Measurements from ENCODE around the gene BACH1. TPM values are rescaled to one million over a fixed set of nuclear protein-coding genes. Genes with fewer than 3 reads are reported as not detected.

The BACH1 gene
- total and polyA plus RNA-seq, 2 donors (not counting 3 experiments of a cell fraction or from before 2014, with no cell fraction given) = 7.2 to 28.8 TPM

DNA sequence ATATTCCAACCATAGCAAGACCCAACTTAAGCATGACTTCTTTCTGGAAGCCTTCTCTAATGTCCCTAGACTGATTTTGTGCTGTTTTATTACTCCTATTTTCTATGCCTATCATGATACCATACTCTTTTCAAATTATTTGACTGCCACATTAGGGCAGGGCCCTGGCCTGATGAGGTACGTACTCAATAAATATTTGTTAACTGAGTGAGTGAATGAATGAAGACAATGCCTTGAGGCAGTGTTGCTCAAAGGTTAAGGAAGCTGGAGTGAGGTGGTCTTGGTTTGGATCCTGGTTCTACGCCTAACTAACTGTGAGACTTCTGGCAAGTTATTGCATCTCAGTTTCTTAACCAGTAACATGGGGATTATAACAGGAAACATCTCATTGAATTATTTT lies 38.3 kb upstream of the BACH1 start:
- Histone ChIP-seq H3K27me3 (ENCODE audit: control insufficient read depth in 2 of 2, insufficient read depth in 2 of 2, low read length in 2 of 2) (no peaks in the 10 kb centered on the region), H2AFZ (ENCODE audit: low read depth, low read length) (no peak overlapping the region), H3K79me2 (ENCODE audit: control insufficient read depth, insufficient read depth, low read length) (no peaks in the 10 kb centered on the region), H3K27ac (ENCODE audit: insufficient read depth, low read depth, low read length) (no peak overlapping the region), H4K20me1 (replicated peaks; ENCODE audit: control insufficient read depth, extremely low read depth, insufficient read depth, low read length) (no peaks in the 10 kb centered on the region), H3K36me3 (ENCODE audit: control insufficient read depth in 2 of 2, extremely low read depth in 1 of 2, insufficient read depth in 2 of 2, low read length in 2 of 2) (no peaks in the 10 kb centered on the region), H3K9ac (replicated peaks; ENCODE audit: extremely low read depth, insufficient read depth, low read length) (no peak overlapping the region), H3K9me3 (replicated peaks; ENCODE audit: control insufficient read depth, insufficient read depth, low read length) (no peaks in the 10 kb centered on the region), H3K9me1 (replicated peaks; ENCODE audit: control insufficient read depth, extremely low read depth, insufficient read depth, low read length) (no peaks in the 10 kb centered on the region), H3K4me3 (replicated peaks in 1 of 3; ENCODE audit: insufficient read depth in 1 of 3, low read depth in 1 of 3, low read length in 3 of 3) (no peak overlapping the region), H3K4me1 (ENCODE audit: control insufficient read depth, extremely low read depth, insufficient read depth, low read length) (peaks cover 25% of the 10 kb centered on the region), H3K4me2 (ENCODE audit: insufficient read depth, low read length) (no peak overlapping the region)
- intact Hi-C loops (cut with micrococcal nuclease) (no loop called here), dilution Hi-C loops (cut with MboI; ENCODE audit: extremely low pct_ligation_motif_present, low sequenced_read_pairs) (no loop called here)
- CTCF ChIA-PET = interaction anchor here (1.0 to 1.6 kb wide), 2 partner anchors 18 to 35 kb away, joined by 3 to 4 read pairs; no protein-coding TSS in a partner anchor
- no TSS peak for BruUV-seq (replicated peaks)
- POLR2A ChIA-PET = no interaction called here
- FAIRE-seq (no peak), DNase-seq (ENCODE audit: low read depth, low spot score) (no peak)
- TF ChIP-seq, protein P1, sequence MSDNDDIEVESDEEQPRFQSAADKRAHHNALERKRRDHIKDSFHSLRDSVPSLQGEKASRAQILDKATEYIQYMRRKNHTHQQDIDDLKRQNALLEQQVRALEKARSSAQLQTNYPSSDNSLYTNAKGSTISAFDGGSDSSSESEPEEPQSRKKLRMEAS (IDR thresholded peaks at IDR 0.05; ENCODE audit: insufficient read depth, insufficient read length) = no peak
- TF ChIP-seq FOS (IDR thresholded peaks at IDR 0.05; ENCODE audit: borderline replicate concordance, insufficient read depth, low read length) (no peak), CTCF (IDR thresholded peaks at IDR 0.05; ENCODE audit: extremely low read depth in 1 of 2, insufficient read depth in 1 of 2, low read depth in 1 of 2, low read length in 2 of 2) (no peak)

Data from endothelial cell of umbilical vein (primary cell).